Endothelial cell of umbilical vein (primary cell): Measurements from ENCODE around the gene AGBL4.

ENCODE experiments used
- EZH2 ChIP-seq: IDR thresholded peaks from 2 replicates; pipeline ENCODE4 v1.6.1; 2012; ENCODE audit warnings: borderline replicate concordance, low read depth, mild to moderate bottlenecking, moderate library complexity, low read length, inconsistent platforms; ENCODE audit not compliant: severe bottlenecking
- MAX ChIP-seq: IDR thresholded peaks from 2 replicates; pipeline ENCODE4 v1.6.1; 2011; ENCODE audit not compliant: insufficient read depth, insufficient read length
- POLR2A ChIP-seq: IDR thresholded peaks from 2 replicates; pipeline ENCODE4 v1.6.1; 2012; ENCODE audit warnings: low read depth, mild to moderate bottlenecking, control low read depth, low read length
- TF ChIP-seq, protein P1 (sequence below), 2 donors: IDR thresholded peaks; 1 replicate in 1 of 2; 2 replicates in 1 of 2; pipeline ENCODE4 v1.5.1; 2011; ENCODE audit warnings: low read length in 2 of 2, mild to moderate bottlenecking in 2 of 2, moderate library complexity in 2 of 2, control low read depth in 1 of 2, inconsistent platforms in 1 of 2, low read depth in 1 of 2; ENCODE audit not compliant: insufficient read depth in 1 of 2; ENCODE audit errors: extremely low read depth in 1 of 2

DNA sequence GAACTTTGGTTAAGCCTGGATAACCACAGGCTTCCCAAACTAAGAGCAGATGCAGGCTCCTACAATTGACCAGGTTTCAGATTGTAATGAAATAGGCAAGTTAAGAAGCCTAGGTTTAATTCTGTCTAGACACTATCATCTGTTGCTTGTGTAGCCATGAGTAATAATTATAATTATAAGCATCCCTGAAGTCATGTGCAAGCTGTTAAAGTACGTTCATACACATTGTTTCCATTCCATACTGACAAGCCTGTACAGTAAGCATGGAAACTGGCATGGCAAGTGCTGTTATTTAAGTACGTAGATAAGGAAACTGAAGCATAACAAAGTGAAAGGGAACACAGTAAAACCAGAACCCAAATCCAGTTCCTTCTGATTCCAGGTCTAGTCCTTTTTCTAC lies 689.8 kb downstream of the AGBL4 start:
- TF ChIP-seq, protein P1, sequence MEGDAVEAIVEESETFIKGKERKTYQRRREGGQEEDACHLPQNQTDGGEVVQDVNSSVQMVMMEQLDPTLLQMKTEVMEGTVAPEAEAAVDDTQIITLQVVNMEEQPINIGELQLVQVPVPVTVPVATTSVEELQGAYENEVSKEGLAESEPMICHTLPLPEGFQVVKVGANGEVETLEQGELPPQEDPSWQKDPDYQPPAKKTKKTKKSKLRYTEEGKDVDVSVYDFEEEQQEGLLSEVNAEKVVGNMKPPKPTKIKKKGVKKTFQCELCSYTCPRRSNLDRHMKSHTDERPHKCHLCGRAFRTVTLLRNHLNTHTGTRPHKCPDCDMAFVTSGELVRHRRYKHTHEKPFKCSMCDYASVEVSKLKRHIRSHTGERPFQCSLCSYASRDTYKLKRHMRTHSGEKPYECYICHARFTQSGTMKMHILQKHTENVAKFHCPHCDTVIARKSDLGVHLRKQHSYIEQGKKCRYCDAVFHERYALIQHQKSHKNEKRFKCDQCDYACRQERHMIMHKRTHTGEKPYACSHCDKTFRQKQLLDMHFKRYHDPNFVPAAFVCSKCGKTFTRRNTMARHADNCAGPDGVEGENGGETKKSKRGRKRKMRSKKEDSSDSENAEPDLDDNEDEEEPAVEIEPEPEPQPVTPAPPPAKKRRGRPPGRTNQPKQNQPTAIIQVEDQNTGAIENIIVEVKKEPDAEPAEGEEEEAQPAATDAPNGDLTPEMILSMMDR (IDR thresholded peaks at IDR 0.05; ENCODE audit: extremely low read depth in 1 of 2, insufficient read depth in 1 of 2, low read depth in 1 of 2, low read length in 2 of 2), result no peak
- no peak for TF ChIP-seq POLR2A
- no peak for TF ChIP-seq EZH2
- TF ChIP-seq MAX, result no peak
